SK-N-MC (cell line): ENCODE data around the gene MMRN2.

Source experiments
- EZH2 ChIP-seq: fragments of 200-600 bp; sonication (generic); IDR thresholded peaks from one replicate; pipeline ENCODE4 v1.6.1; 2017; ENCODE audit warnings: antibody characterized with exemption
- POLR2AphosphoS5 ChIP-seq: IDR thresholded peaks from 2 replicates; pipeline ENCODE4 v1.6.1; 2012; ENCODE audit warnings: mild to moderate bottlenecking, low read depth, low read length, borderline replicate concordance

DNA sequence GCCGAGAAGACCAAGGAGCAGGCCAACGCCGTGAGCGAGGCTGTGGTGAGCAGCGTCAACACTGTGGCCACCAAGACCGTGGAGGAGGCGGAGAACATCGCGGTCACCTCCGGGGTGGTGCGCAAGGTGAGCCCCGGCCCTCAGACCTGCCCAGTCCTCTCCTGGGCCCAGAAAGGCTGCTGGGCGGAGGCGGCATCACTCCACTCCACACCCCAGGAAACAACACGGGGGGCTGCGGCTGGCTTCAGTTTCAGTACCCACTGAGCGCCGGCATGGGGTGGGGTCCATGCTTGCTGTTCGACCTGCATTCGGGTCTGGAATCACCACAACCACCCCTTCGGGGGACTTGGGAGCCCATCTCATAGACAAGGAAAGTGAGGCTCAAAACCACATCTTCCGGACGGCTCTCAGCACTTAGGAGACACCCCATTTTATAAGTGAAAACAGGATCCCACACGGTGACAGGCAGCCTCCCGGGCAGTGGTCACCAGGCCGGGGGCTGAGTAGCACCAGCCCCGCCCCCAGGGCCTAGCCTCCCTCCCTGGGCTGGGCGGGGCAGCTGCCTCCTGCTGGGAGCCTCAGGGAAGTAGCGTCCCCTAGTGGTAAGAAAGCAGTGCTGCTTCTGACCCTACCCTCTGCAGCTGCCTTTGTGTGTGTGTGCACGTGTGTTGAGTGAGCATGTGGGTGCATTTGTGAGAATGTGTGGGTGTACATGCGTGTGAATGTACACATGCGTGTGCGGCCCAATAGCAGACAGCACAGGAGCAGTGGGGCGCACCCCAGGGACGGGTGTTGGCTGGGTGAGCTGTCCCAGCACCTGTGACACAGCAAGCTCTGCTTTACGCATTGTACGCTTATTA is 2.8 kb upstream of the MMRN2 start:
- TF ChIP-seq EZH2 (no peak), POLR2AphosphoS5 (no peak)
